ENCODE data around the gene CD101. TPM values are rescaled to one million over a fixed set of nuclear protein-coding genes. Genes with fewer than 3 reads are reported as not detected.

CD101 gene
- total and polyA plus RNA-seq, 2 of the 8 experiments (the other 6 are each of a cell fraction or from before 2014, with no cell fraction given): 1.1 to 1.2 TPM

- no peaks in the 10 kb centered on the region for H4K20me1 ChIP-seq (replicated peaks in 1 of 2; ENCODE audit: control insufficient read depth in 1 of 2, insufficient read depth in 2 of 2, low read length in 2 of 2)
- H2BK20ac ChIP-seq (ENCODE audit: low read length): no peak overlapping the region
- H3K27me3 ChIP-seq (replicated peaks in 1 of 4; ENCODE audit: control insufficient read depth in 3 of 4, extremely low read depth in 1 of 4, insufficient read depth in 3 of 4, low read length in 3 of 4): no peaks in the 10 kb centered on the region
- no peak overlapping the region for H2AK5ac ChIP-seq (ENCODE audit: low read depth, low read length)
- no peak overlapping the region for H2BK15ac ChIP-seq (ENCODE audit: low read length)
- no peak overlapping the region for H4K91ac ChIP-seq (replicated peaks; ENCODE audit: insufficient read length, low read length)
- H4K8ac ChIP-seq (ENCODE audit: extremely low read depth, insufficient read depth, low read length): no peak overlapping the region
- H3K23ac ChIP-seq (ENCODE audit: insufficient read length): no peak overlapping the region
- no peak overlapping the region for H3K4ac ChIP-seq (replicated peaks; ENCODE audit: insufficient read length, low read depth, low read length)
- FAIRE-seq: no peak
- ChIA-PET POLR2A (ENCODE audit: partially characterized antibody) (no interaction called here), CTCF (ENCODE audit: partially characterized antibody) (interaction anchor here (1.1 kb wide), 1 partner anchor 304 kb away, joined by 3 read pairs; no protein-coding TSS in a partner anchor)
- H4K5ac ChIP-seq (ENCODE audit: insufficient read length, low read depth, low read length): no peak overlapping the region
- no peak overlapping the region for H3K9ac ChIP-seq (replicated peaks in 1 of 4; ENCODE audit: extremely low read depth in 1 of 4, low read depth in 3 of 4, low read length in 3 of 4)
- no peak overlapping the region for H3K4me2 ChIP-seq (ENCODE audit: insufficient read depth in 1 of 2, low read depth in 2 of 2, low read length in 2 of 2)
- no peak overlapping the region for H2BK12ac ChIP-seq (ENCODE audit: low read depth, low read length)
- WGBS, 2 experiments (ENCODE audit: extremely low coverage in 1 of 2, insufficient coverage in 1 of 2, insufficient read length in 1 of 2, insufficient replicate concordance in 2 of 2, low coverage in 1 of 2, low lambda C conversion rate in 2 of 2, missing lambda C conversion rate in 1 of 2): 88% methylated on average over 3 of the region's 3 CpGs; no CpG with 5 or more reads in 1 of the 2 experiments
- no peak overlapping the region for H2BK5ac ChIP-seq (ENCODE audit: low read depth, low read length)
- no peak overlapping the region for H2AFZ ChIP-seq (ENCODE audit: low read length)
- no peak overlapping the region for H2BK120ac ChIP-seq (replicated peaks; ENCODE audit: low read depth, low read length)
- no peak overlapping the region for H3K4me3 ChIP-seq (ENCODE audit: extremely low read depth in 1 of 4, insufficient read depth in 2 of 4, low read depth in 3 of 4, low read length in 4 of 4)
- peaks cover 0 to 6% (median 0%) of the 10 kb centered on the region in 4 experiments; a peak in 2 of 7 replicates for H3K4me1 ChIP-seq (replicated peaks in 1 of 4; ENCODE audit: control insufficient read depth in 3 of 4, insufficient read depth in 4 of 4, low read length in 3 of 4)
- no peak overlapping the region for H3K27ac ChIP-seq (ENCODE audit: low read depth, low read length)
- no peaks in the 10 kb centered on the region for H3K79me1 ChIP-seq (ENCODE audit: low read depth, low read length)
- no peak overlapping the region for H3K14ac ChIP-seq (ENCODE audit: insufficient read length)
- H3K18ac ChIP-seq (ENCODE audit: extremely low read depth, low read length): no peak overlapping the region
- H3K36me3 ChIP-seq (ENCODE audit: control insufficient read depth in 2 of 4, insufficient read depth in 4 of 4, low read length in 3 of 4): no peaks in the 10 kb centered on the region
- peaks cover 0 to 3% of the 10 kb centered on the region in 2 experiments; a peak in 1 of 4 replicates for H3K79me2 ChIP-seq (ENCODE audit: control insufficient read depth in 1 of 2, insufficient read depth in 2 of 2, low read length in 2 of 2)
- H3K9me3 ChIP-seq (ENCODE audit: insufficient read depth in 2 of 2, low read depth in 1 of 2, low read length in 1 of 2): no peaks in the 10 kb centered on the region
- no peaks in the 10 kb centered on the region; the same call in 1 of the 2 replicates for H3K23me2 ChIP-seq (ENCODE audit: low read depth, low read length)
- H3K56ac ChIP-seq (replicated peaks; ENCODE audit: insufficient read length, low read depth, low read length): no peak overlapping the region
- DNase-seq (ENCODE audit: low read depth in 1 of 2, low spot score in 2 of 2): no peak
- no peak for TF ChIP-seq CBX5 (IDR thresholded peaks at IDR 0.05; ENCODE audit: low read depth, low read length)
- no peak for TF ChIP-seq TAF7 (optimal IDR thresholded peaks at IDR 0.05; ENCODE audit: borderline replicate concordance, low read depth, low read length)
- TF ChIP-seq CTCF (IDR thresholded peaks at IDR 0.05; ENCODE audit: control extremely low read depth in 1 of 3, insufficient read depth in 1 of 3, low read depth in 1 of 3, low read length in 3 of 3): no peak
Measured at GRCh38 chr1:117032266-117032665, 30.7 kb downstream of the CD101 start.
